AG09309 (cell line): ENCODE data around the gene YBX2.

Experiments
- DNase-seq: peaks from one replicate; pipeline ENCODE4 v3.0.0-alpha.2; 2010; ENCODE audit warnings: low read depth
- H3K4me3 ChIP-seq: 2 replicates; pipeline ENCODE4 v1.5.1; 2011; ENCODE audit warnings: mild to moderate bottlenecking, low read depth, low read length, moderate library complexity; ENCODE audit not compliant: control insufficient read depth
- CTCF ChIP-seq: IDR thresholded peaks from 2 replicates; pipeline ENCODE4 v1.5.1; 2011; ENCODE audit warnings: mild to moderate bottlenecking, low read depth, low read length, inconsistent platforms; ENCODE audit not compliant: insufficient read depth, control insufficient read depth; ENCODE audit errors: missing control alignments

YBX2 gene

GRCh38 chr17:7262935-7263800 lies 31.3 kb downstream of the YBX2 start:
- no peak for DNase-seq

GRCh38 chr17:7262192-7262934 lies 32.1 kb downstream of the YBX2 start, which contains the start of gene CLDN7:
TSS of gene CLDN7 (minus strand) at chr17:7262478. CDS start at chr17:7262043, 435 bp downstream.
- DNase-seq: no peak
- no peak for TF ChIP-seq CTCF
- no peak within 1 kb of the TSS; the same call in 1 of the 2 replicates for H3K4me3 ChIP-seq

More at GRCh38 chr17:7262935-7263800, 31.3 kb downstream of the YBX2 start:
- no peak overlapping the region for H3K4me3 ChIP-seq
- no peak for TF ChIP-seq CTCF

- no peak for DNase-seq
- H3K4me3 ChIP-seq: peak overlapping the region; percentile 36
- no peak for TF ChIP-seq CTCF
These were observed 32.9 kb downstream of the YBX2 start for GRCh38 chr17:7261379-7262191.

- TF ChIP-seq CTCF: no peak
- H3K4me3 ChIP-seq: peak overlapping the region; percentile 36
- DNase-seq: no peak
These were observed 33.6 kb downstream of the YBX2 start for GRCh38 chr17:7260651-7261378.

- TF ChIP-seq CTCF: no peak
- DNase-seq: no peak
- no peak overlapping the region for H3K4me3 ChIP-seq
These were observed 34.3 kb downstream of the YBX2 start for GRCh38 chr17:7260151-7260550.

GRCh38 chr17:7259555-7259889 lies 34.9 kb downstream of the YBX2 start:
- no peak overlapping the region for H3K4me3 ChIP-seq
- no peak for DNase-seq
- TF ChIP-seq CTCF: no peak
